B cell (primary cell): Measurements from ENCODE around the gene PGLYRP3.
"Not testable (repeated sequence)": the region's sequence is repeated elsewhere in the genome, so short reads cannot be mapped to it uniquely, and the experiment has no call there.

Source experiments
- EZH2 ChIP-seq: IDR thresholded peaks from 2 replicates; pipeline ENCODE4 v1.6.1; 2012; ENCODE audit warnings: borderline replicate concordance, low read depth, mild to moderate bottlenecking, moderate library complexity, low read length; ENCODE audit not compliant: insufficient read depth, poor library complexity, severe bottlenecking
- TF ChIP-seq, protein P1 (sequence below): fragments of 200-600 bp; IDR thresholded peaks from one replicate; pipeline ENCODE4 v1.8.0; 2022; ENCODE audit warnings: antibody characterized with exemption, mild to moderate bottlenecking

DNA sequence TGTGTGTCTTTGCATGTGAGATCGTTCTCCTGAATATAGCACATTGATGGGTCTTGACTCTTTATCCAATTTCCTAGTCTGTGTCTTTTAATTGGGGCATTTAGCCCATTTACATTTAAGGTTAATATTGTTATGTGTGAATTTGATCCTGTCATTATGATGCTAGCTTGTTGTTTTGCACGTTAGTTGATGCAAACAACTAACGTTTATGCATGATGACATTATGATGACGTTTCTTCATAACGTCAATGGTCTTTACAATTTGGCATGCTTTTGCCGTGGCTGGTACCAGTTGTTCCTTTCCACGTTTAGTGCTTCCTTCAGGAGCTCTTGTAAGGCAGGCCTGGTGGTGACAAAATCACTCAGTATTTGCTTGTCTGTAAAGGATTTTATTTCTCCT is 5.4 kb upstream of the PGLYRP3 start:
- TF ChIP-seq, protein P1, sequence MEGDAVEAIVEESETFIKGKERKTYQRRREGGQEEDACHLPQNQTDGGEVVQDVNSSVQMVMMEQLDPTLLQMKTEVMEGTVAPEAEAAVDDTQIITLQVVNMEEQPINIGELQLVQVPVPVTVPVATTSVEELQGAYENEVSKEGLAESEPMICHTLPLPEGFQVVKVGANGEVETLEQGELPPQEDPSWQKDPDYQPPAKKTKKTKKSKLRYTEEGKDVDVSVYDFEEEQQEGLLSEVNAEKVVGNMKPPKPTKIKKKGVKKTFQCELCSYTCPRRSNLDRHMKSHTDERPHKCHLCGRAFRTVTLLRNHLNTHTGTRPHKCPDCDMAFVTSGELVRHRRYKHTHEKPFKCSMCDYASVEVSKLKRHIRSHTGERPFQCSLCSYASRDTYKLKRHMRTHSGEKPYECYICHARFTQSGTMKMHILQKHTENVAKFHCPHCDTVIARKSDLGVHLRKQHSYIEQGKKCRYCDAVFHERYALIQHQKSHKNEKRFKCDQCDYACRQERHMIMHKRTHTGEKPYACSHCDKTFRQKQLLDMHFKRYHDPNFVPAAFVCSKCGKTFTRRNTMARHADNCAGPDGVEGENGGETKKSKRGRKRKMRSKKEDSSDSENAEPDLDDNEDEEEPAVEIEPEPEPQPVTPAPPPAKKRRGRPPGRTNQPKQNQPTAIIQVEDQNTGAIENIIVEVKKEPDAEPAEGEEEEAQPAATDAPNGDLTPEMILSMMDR = not testable (repeated sequence)
- not testable (repeated sequence) for TF ChIP-seq EZH2
